B cell (primary cell): Measurements from ENCODE around the gene OR6B2.

Experiments
- CTCF ChIP-seq: fragments of 200-600 bp; IDR thresholded peaks from one replicate; pipeline ENCODE4 v1.8.0; 2022; ENCODE audit warnings: antibody characterized with exemption, mild to moderate bottlenecking
- EZH2 ChIP-seq: IDR thresholded peaks from 2 replicates; pipeline ENCODE4 v1.6.1; 2012; ENCODE audit warnings: borderline replicate concordance, low read depth, mild to moderate bottlenecking, moderate library complexity, low read length; ENCODE audit not compliant: insufficient read depth, poor library complexity, severe bottlenecking

- no peak for TF ChIP-seq CTCF
- no peak for TF ChIP-seq EZH2
Observed at GRCh38 chr2:240030379-240031094, at the start of gene OR6B2.
